Activated CD4-positive, alpha-beta T cell treated with anti-CD3 and anti-CD28 coated beads, Interleukin-10, Interleukin-2, amounts not matched to agents 100 ng/mL and 50 ng/mL, durations not matched to agents 16 hours and 8 hours (primary cell): Measurements from ENCODE around the gene HGFAC.

Experiments used
- DNase-seq: peaks from one replicate; pipeline ENCODE4 v3.0.0-alpha.2; 2020

The HGFAC gene

DNA sequence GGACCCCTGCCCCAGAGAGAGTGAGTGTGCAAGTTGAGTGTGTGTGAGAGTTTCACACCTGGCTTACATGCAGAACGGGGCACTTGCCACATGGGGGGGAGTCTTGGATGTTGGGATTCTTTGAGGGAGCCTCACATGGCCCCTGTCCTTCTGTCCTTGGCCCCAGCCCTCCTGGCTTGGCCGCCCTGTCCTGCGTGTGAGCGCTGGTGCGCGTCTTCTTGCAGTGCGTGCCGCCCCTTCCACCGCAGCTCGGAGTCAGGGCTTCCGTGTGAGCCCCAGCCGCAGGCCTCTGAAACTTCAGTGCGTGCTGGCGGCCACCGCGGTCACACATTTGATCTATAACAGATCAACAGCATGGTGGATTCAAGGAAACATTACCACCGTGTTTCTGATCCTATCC, 30.1 kb upstream of the HGFAC start:
- DNase-seq = no peak

DNA sequence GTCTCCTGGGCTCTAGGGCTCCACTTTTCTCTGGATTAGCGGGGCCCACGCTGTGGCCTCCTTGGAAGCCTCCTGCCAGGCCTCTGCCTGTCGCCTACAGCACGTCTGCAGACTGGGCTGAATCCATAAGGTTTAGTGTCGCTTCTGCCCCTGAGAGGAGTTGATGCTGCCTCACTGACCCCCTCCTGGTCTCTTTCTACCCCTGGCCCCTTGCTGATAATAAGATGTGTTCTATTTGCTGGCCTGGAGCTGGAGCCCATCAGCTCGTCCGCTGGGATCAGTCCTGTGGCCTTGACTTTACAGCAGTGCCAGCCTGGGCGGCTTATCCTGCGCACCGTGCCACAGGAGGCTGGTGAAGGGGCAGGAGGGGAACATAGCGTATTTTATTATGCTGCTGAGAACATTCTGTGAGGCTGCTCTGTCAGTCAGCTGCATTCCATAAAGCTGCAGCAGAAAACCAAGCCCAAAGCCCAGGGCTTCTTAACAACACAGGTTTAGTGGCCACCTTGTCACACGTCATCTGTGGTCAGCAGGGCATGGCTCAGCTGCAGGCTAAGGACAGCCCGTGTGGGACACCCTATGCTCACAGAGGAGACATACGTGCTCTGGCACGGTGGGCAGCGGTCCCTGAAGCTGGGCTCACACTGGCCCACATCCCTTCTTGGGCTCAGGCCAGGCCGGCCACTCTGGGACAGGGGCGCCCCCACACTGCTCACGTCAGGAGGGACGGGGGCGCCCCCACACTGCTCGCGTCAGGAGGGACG, 29.3 kb upstream of the HGFAC start:
- DNase-seq = no peak

DNA sequence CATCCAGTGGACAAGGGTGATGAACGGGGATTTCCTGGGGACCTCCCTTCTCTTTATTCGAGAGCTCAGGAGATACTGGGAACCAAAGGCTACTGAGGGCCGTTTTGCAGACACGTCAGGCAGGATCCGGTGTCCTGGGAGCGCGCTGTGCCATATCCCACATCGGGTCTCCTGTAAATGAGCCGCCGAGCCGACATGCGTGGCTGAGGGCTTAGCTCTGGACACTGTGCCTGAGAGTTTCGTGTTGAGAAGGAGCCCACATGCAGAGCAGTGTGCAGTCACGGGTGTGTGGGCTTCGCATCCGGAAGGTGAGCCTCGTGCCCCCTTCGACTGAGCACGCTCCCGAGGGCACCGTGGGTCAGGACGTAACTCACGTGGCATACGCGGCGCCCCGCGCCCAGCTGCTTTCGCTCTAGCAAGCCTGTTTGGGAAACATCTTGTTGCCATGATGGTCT, 28.5 kb upstream of the HGFAC start:
- no peak for DNase-seq

DNA sequence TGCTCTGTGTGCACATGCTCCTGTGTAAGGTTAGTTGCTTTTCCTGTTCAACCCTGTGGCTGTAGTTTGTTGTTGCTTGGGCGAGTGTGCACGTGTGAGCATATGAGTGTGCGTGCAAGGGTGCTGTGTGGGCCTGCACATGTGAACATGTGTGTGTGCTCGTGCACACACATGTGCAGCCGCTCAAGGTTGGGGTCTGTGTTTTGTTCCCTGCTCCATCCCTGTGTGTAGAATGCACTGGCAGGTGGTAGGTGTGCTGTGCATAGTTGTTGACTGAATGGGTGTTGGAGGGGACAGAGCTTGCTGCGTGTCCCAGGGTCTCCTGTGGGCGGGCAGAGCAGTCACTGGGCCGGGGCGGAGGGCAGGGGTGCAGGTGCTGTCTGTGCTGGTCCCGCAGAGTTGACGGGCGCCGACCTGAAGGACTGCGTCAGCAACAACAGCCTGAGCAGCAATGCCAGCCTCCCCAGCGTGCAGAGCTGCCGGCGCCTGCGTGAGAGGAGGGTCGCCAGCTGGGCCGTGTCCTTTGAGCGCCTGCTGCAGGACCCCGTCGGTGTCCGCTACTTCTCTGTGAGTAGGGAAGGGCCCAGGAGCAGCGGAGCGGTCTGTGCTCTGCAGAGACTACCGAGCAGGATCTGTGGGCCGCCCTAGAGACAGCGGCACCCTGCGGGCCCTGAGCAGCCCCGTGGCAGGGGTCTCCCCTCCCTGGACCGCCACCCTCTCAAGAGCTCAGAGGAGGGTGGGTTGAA, 27.9 kb upstream of the HGFAC start:
- DNase-seq = no peak

DNA sequence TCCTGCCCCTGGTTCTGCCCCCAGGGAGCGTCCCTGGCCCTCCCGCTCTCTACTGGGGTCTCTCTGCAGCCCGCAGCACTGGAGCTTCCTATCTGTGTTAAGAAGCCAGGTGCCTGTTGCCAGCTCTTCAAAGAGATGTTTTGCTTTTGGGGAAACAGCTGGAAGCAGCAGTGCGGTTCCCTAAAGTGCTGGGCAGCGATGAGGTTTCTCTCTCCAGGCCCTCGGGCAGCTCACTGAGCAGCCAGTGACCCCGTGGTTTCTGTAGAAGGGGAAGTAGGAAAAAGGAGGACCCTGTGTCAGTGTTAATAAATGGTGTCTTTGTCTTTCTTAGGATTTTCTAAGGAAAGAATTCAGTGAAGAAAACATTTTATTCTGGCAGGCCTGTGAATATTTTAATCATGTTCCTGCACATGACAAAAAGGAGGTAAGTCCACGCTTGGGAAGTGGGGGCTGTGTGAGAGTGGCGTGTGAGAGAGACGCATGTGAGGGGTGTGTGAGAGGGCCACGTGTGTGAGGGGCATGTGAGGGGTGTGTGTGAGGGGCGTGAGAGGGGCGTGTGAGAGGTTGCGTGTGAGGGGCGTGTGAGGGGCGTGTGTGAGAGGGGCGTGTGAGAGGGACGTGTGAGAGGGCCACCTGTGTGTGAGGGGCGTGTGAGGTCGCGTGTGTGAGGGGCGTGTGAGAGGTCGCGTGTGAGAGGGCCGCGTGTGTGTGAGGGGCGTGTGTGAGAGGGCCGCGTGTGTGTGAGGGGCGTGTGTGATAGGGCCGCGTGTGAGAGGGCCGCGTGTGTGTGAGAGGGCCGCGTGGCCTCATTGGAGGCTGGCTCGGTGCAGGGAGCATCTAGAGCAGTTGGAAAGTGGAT, 27.1 kb upstream of the HGFAC start:
- DNase-seq = no peak

DNA sequence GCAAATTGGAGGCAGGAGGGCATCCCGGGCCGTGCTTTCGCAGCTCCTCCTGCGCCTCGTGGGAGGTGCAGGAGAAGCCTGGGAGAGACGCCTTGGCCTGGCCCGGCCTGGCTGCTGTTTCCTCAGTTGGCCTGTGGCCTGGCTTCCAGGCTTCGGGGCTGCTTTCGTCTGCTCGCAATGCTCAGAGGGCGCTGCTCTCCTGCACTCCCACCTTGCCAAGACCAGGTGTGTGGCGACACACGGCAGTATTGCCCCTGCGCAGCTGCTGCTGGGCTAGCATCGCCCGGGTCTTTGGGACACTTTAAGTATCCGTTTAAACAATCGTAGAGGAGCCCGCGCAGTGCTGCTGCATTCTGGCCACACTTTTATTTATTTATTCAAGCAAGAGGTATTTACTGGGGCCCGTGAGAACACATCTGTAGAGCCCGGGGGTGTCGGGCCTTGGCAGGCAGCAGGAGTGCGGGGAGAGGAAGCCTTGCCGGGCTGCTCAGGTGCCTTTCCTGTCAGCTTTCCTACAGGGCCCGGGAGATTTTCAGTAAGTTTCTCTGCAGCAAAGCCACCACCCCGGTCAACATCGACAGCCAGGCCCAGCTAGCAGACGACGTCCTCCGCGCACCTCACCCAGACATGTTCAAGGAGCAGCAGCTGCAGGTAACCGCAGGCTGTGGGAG, 26.2 kb upstream of the HGFAC start:
- no peak for DNase-seq

DNA sequence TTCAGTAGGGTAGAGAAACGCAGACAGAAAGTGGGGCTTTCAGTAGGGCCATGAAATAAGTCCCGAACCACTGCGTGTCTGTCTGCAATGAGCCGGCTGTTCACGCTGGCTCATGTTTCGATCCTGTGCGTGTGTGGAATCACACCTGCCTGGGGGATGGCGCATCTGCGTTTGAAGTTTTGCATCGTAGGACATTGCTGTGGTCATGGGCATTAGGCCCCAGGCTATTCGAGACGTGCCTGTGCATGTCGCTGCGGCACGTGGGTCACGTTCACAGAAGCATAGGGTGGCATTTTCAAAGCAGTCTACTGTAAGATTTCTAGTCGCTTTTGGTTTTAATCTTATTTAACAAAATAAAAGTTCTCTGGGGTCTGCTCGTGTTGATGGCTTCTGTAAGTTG, 25.5 kb upstream of the HGFAC start:
- DNase-seq = no peak

DNA sequence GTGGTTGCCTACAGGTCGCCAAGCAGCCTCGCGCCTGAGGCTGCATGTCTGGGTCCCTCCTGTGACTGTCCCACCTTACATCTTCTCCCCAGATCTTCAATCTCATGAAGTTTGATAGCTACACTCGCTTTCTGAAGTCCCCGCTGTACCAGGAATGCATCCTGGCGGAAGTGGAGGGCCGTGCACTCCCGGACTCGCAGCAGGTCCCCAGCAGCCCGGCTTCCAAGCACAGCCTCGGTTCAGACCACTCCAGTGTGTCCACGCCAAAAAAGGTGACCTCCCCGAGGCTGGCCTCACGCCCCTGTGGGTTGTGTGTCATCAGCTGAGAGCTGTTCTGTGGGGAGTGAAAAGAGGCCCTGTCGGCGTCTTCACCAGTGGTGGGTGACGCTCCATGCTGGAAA, 24.9 kb upstream of the HGFAC start:
- no peak for DNase-seq

DNA sequence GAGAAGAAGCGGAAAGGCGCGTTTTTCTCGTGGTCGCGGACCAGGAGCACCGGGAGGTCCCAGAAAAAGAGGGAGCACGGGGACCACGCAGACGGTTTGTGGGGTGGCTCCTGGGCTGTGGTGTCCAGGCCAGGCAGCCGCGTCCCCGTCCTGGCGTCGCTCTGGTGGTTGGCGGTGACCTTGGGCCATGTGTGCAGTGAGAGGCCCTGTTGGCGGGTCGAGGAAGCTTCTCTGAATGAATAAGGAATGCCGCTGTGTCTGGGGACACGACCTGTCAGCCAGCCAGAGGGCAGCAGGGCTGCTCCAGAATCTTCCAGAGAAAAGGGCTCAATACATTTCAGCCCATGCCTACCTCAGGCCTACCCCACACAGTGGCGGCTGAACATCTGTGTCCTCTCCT, 24.3 kb upstream of the HGFAC start:
- DNase-seq = no peak

DNA sequence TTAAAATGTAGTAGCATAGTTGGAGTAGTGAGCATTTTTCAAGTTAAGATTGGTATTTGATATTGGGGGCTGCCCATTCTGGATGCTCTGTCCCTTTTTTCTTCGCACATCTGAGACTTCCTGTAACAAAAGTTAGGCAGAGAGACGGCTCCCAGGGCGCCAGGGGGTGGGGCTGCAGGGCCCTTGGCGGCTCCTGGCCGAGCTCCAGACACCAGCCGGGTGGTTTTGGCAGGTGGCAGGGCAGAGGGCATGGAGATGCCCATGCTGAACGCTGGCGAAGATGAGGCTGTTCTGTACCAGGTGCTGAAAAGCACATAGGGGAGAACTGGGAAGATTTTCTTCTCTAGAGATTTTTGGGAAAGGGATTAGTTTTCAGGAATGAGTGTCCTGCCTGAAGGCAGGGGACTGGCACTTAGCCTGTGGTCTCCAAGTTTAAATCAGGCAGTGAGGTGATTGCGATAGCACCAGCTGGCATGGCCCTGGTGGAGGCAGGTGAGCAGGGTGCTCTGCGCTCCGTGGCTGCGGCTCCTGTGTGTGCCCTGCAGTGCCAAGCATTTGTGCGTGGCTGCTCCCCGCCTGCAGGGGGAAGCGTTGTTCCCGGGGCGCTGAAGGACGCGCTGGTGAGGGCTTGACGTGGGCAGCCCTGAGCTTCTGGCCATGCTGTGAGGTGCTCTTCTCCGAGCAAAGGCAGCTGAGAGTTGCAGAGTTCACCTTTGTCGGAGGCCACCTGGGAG, 23.6 kb upstream of the HGFAC start:
- DNase-seq = no peak

DNA sequence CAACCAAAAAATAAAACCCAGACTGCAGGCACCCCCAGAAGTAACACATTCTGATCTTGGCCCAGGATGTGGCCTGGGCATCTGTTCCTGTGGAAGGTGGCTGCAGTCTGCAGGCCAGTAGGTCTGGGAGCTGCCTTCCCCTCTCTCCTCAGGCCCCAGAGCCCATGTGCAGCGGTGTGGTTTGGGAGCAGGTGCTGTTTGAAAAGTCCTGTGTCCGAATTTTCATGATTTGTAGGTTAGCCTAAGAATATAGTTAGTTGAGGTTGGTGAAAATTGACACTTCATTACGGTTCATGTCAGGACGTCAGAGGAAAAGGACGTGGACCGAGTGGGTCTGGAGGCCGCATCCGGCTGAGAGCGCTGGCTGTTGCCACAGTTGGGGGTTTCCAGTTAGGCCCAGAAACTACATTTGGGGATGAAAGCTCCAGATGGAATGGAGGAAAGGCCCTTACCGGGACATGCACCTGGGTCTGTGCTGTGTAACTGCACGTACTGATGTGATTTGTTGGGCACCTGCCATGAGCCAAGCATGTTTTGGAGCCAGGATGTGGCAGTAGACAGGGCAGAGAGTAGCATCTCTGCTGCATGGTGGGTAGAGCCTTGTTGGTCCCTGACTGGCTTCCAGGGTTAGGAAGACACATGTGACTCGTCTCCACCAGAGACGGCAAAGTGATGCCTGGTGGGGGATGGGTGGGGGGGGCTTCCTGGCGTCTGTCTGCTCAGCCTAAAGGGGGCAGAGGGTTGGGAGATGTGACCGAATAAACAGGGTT, 21.7 kb upstream of the HGFAC start:
- DNase-seq = no peak

DNA sequence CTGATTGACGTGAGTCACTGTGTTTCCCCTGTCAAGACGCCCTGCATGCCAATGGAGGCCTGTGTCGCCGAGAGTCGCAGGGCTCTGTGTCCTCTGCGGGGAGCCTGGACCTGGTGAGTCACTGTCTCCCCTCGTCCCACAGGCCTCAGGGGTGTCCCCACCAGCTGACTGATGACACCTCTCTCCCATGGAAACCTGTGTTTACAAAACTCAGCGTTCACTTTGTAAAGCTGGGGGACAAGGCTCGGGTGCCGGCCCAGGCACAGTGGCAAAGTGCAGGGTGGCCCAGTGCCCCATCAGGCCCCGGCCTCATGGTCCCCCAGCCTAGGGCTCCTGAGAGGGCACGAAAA, 21.2 kb upstream of the HGFAC start:
- DNase-seq = no peak

DNA sequence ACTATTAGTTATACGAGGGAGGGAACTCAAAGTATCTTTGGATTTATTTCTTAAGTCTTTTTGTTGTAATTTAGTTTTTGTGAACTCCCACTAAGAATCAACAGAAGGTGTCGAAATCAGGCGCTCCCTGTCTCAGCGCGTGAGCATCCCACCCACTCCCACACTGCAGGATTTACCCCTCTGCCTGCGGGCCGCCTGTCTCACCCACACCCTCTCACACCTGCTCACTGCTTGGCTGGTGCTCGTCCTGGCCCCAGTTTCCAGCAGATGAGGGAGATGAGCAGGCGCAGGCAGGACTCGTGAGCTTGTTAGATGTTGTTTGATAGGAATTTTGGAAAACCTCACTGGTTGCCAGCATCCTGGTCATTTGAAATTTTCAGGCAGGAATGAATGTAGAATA, 20.8 kb upstream of the HGFAC start:
- no peak for DNase-seq

DNA sequence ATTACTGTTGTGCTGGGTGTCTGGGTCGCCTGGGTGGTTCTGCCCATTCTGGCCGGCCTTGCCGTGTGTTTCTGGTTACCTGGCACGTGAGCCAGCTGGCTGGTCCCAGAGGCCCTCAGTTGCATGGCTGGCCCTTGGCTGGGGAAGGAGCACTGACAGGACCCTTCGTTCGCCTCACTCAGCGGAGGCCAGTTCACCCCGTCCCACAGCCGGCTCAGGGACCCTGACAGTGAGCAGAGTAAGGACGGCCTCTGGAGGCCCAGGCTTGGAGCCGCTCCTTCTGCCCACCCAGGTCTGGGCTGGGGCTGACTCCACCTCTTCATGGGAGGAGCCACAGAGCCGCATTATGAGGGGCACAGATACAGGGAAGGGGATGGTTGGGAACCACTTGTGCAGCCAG, 20.3 kb upstream of the HGFAC start:
- no peak for DNase-seq

DNA sequence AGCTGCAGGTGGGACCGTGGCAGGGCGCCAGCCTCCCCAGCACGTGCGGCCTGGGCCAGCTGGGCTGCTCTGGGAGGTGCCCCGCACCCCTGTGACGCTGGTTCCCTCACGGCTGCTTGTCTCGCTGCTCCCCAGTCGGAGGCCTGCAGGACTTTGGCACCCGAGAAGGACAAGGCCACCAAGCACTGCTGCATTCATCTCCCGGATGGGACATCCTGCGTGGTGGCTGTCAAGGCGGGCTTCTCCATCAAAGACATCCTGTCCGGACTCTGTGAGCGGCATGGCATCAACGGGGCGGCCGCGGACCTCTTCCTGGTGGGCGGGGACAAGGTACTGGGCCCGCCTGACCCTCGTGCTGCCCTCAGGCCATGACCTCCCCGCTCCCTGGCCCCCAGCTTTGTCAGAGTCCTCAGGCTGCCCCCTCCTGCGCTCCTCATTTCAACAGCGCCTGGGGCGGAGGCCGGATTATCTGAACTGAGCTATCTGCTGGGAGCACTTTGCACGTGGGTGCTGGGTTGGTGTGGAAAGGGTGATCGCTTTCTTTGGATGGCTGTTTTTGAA, 19.4 kb upstream of the HGFAC start:
- no peak for DNase-seq

DNA sequence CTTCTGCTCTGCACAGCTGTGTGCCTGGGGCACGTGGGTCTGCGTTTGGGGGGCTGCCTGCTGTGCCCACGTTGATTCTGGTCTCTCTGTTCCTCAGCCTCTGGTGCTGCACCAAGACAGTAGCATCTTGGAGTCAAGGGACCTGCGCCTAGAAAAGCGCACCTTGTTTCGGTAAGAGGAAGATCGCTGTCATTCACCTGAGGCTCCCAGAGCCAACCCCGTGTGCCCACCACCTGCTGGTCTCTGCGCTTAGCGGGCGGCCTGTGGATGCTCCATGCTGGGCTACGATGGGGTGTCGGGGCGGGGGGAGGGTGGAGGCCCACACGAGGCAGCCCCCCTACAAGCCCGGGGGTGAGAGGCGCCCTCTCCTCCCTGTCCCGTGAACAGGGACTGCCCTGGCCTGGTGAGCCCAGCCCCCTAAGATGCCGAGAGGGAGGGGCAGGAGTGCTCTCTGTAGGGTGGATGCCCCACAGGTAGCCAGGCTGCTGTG, 18.9 kb upstream of the HGFAC start:
- no peak for DNase-seq

DNA sequence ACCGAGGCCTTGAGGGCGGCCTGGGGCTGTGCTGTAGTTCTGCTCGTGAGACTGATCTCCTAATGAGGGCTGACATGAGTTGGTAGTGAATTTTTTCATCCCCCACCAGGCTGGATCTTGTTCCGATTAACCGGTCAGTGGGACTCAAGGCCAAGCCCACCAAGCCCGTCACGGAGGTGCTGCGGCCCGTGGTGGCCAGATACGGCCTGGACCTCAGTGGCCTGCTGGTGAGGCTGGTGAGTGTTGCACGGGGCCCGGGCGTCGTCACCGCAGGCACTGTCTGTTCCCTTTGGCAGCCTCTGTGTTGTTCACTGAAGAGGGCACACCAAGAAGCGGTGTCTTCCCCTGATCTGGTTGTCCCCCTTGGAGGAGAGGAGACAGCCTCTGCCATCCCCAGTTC, 18.4 kb upstream of the HGFAC start:
- no peak for DNase-seq

DNA sequence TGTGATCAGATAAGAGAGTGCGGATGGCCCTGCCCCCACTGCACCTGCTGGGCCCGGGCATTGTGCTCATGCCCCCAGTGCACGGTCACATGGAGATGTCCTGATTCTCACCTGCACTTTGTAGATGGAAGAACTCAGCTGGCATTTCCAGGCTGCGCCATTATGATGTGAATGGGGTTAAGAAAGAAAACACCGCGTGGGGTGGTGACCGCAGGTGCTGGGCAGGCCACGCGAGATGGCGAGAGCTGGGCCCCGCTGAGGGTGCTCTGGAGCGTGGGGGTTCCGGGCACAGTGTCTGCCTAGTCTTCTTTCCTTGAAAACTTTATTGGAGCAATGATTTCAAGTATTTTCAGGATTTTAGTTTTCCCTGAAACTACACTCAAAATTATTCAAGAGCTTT, 17.8 kb upstream of the HGFAC start:
- no peak for DNase-seq

DNA sequence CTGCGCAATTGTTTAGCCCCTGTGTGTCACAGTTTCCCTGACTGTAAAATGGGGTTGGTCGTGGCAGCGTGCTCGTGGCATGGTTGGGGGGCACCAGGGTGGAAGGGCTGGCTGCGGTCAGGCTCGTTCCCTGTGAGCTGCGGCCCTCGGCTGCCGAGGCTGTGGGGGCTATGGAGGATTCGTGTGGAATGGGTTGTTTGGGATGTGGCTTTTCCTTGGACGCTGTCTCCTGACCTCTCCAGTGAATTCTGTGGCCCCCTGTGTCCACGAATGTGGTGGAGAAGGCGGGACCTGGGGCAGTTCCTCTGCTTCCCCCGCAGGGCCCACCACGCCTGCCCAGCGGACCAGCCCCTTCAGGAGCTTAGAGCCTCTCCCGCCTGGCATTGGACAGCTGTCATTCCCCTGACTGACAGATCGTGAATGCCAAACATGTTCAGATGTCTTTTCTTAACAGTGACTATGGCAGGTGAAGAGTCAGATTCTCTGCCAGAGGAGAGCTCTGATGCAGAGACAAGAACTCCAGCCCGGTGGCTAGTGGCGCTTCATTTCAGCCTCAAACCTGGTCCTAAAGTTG, 17.2 kb upstream of the HGFAC start:
- DNase-seq = no peak

DNA sequence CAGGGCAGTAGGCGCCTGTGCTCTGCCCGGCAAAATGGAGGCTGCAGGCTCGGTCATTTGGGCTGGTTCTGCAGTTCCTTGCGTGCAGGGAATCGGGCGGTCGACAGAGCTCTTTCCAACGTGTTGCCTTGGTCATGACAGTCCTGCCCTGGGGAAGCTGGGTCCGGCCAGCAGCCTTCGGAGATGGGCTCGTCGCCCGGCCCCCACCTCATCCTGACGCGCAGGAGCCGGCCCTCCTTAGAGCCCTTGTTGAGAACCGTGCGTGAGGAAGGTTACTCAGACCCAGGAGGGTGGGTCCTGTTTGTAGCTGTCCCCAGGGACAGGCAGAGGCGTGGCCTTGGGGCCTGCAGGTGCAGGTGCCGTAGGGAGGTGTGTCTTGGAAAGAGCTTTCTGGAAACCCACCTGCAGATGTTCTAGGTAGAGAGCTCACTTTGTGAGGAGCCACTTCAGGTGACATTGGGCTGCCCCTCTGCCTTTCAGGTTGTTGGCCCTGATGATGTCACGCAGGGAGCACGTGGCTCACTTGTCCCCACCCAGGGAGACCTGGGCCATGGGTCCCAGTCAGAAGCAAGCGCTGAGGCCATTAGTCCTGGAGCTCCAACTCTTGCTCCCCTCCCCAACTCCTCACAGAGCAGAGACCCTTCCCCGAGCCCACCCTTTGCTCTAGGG, 15.2 kb upstream of the HGFAC start:
- no peak for DNase-seq
